Colonic mucosa (tissue), 4 donors: ENCODE results near the gene RGSL1. TPM values are rescaled to one million over a fixed set of nuclear protein-coding genes. Genes with fewer than 3 reads are reported as not detected.

ENCODE experiments used
- DNase-seq: peaks from one replicate; pipeline ENCODE4 v3.0.0-alpha.2; 2020
- H3K27ac ChIP-seq: fragments of 200-600 bp; one replicate; pipeline ENCODE4 v1.8.0; 2021
- H3K27me3 ChIP-seq: fragments of 200-600 bp; one replicate; pipeline ENCODE4 v1.8.0; 2021
- H3K36me3 ChIP-seq: fragments of 200-600 bp; one replicate; pipeline ENCODE4 v1.8.0; 2021
- H3K4me1 ChIP-seq: fragments of 200-600 bp; one replicate; pipeline ENCODE4 v1.8.0; 2021; ENCODE audit warnings: mild to moderate bottlenecking
- H3K4me3 ChIP-seq: fragments of 200-600 bp; one replicate; pipeline ENCODE4 v1.8.0; 2021
- H3K9ac ChIP-seq, 2 donors: one replicate each; pipeline ENCODE4 v1.7.0; 2013; ENCODE audit warnings: control low read depth in 2 of 2, low read depth in 2 of 2, low read length in 2 of 2
- H3K9me3 ChIP-seq: fragments of 200-600 bp; one replicate; pipeline ENCODE4 v1.8.0; 2021
- intact Hi-C: fragments of 100-400 bp; cut with DNase I; formaldehyde crosslinking; loops from one replicate; pipeline ENCODE4 v1.14.1; 2022
- total RNA-seq, 2 donors: library from RNA; stranded (reverse); fragmentation: NEBNext Ultra II Directional in 1 of 2; extraction: Animal tissue kit (Norgen Biotek cat#: 25700) in 1 of 2; gene quantifications; one replicate each; pipeline ENCODE4 v1.2.1, GENCODE V29; 2021
- TF ChIP-seq, protein P1 (sequence below): fragments of 200-600 bp; IDR thresholded peaks from one replicate; pipeline ENCODE4 v1.8.0; 2022; ENCODE audit warnings: antibody characterized with exemption, mild to moderate bottlenecking
- donor health status: healthy.
- donor health status: DM: no; HTN: no; CAD: no.
- donor health status: DM: no; HTN: no; CAD: no.

RGSL1 gene
- total RNA-seq, 2 donors from 2014 or later, result not detected

DNA sequence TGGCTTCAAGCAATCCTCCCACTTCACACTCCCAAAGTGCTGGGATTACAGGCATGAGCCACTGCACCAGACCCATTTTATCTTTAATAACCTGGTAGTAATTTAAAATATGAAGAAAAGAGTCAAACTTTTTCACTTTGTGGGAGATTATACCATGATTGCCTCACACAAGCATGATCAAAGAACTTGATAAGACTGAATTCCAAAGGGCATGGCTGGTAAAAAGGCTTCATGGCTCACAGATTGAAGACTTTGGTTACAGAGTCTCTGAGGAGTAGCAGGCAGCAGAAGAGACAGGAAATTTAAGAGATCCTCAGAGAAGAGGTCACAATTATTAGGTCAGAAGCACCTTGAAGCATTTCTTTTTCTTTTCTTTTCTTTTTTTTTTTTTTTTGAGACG, 16.4 kb upstream of the RGSL1 start:
- TF ChIP-seq, protein P1, sequence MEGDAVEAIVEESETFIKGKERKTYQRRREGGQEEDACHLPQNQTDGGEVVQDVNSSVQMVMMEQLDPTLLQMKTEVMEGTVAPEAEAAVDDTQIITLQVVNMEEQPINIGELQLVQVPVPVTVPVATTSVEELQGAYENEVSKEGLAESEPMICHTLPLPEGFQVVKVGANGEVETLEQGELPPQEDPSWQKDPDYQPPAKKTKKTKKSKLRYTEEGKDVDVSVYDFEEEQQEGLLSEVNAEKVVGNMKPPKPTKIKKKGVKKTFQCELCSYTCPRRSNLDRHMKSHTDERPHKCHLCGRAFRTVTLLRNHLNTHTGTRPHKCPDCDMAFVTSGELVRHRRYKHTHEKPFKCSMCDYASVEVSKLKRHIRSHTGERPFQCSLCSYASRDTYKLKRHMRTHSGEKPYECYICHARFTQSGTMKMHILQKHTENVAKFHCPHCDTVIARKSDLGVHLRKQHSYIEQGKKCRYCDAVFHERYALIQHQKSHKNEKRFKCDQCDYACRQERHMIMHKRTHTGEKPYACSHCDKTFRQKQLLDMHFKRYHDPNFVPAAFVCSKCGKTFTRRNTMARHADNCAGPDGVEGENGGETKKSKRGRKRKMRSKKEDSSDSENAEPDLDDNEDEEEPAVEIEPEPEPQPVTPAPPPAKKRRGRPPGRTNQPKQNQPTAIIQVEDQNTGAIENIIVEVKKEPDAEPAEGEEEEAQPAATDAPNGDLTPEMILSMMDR, result no peak
- intact Hi-C loops, result no loop called here
- no peak for DNase-seq
- H3K9me3 ChIP-seq, result no peaks in the 10 kb centered on the region
- no peaks in the 10 kb centered on the region for H3K36me3 ChIP-seq
- no peaks in the 10 kb centered on the region for H3K27me3 ChIP-seq
- H3K9ac ChIP-seq, result no peak overlapping the region
- H3K27ac ChIP-seq, result no peak overlapping the region
- H3K4me1 ChIP-seq, result no peaks in the 10 kb centered on the region
- H3K4me3 ChIP-seq, result no peak overlapping the region

DNA sequence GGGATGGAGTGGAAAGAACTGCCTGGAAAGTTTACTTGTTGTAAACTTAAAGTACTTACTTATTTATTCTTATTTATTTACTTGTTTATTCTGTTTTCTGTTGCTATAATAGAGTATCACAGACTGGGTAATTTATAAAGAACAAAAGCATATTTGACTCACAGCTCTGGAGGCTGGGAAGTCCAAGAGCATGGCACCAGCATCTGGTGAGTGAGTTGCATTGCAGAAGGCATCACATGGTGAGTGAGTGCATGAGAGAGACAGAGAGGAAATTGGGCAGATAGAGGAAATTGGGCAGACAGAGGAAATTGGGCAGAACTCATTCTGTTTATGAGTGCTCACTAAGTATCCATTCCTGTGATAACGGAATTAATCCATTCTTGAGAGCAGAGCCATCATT, 11.6 kb upstream of the RGSL1 start:
- H3K27ac ChIP-seq, result no peak overlapping the region
- intact Hi-C loops, result no loop called here
- no peak for DNase-seq
- TF ChIP-seq, protein P1, result no peak
- no peaks in the 10 kb centered on the region for H3K27me3 ChIP-seq
- no peaks in the 10 kb centered on the region for H3K36me3 ChIP-seq
- H3K4me1 ChIP-seq, result no peaks in the 10 kb centered on the region
- no peak overlapping the region for H3K9ac ChIP-seq
- no peak overlapping the region for H3K4me3 ChIP-seq
- no peaks in the 10 kb centered on the region for H3K9me3 ChIP-seq

DNA sequence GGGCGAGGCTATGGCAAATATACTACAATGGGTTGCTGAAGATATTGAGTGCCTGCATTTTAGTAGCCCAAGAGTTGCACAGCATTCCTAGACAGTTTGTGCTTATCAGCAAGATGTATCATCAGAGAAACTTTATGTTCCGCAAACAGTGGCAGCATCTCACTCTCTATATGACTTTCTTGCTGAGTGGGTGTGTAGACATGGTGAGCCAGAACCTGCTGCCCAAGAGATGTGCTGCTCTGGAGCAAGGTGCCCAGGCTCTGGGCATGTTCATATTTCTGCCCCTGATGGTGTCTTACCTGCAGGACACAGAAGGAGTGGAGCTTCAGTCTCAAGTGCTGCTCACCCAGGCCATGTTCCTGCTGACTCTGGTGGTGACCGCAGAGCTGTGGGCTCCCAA, 8.2 kb upstream of the RGSL1 start:
- Histone ChIP-seq H3K9ac (no peak overlapping the region), H3K27me3 (no peaks in the 10 kb centered on the region), H3K4me3 (no peak overlapping the region), H3K9me3 (no peaks in the 10 kb centered on the region), H3K4me1 (no peaks in the 10 kb centered on the region), H3K27ac (no peak overlapping the region), H3K36me3 (no peaks in the 10 kb centered on the region)
- DNase-seq, result no peak
- TF ChIP-seq, protein P1, result no peak
- intact Hi-C loops, result no loop called here

DNA sequence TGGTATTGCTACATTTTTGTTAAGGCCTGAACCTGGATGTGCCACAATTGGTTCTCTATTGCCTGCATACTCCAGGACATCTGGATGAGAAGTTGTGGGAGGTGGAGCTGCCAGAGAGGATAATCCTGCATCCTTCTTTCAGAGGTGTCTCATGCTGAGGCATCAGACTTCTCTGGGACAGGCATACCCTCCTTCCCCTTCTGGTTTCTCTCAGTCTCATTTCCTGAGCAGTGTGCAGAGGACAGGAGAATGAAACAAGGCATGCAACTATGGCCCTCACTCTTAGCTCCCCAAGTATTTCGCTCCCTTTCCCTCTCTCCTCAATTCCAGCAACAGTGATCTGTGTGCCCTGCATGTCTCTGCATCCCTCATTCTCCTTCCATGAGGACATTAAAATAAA, 7.6 kb upstream of the RGSL1 start:
- TF ChIP-seq, protein P1, result no peak
- Histone ChIP-seq H3K4me3 (no peak overlapping the region), H3K9ac (no peak overlapping the region), H3K9me3 (no peaks in the 10 kb centered on the region), H3K36me3 (no peaks in the 10 kb centered on the region), H3K27ac (no peak overlapping the region), H3K27me3 (no peaks in the 10 kb centered on the region), H3K4me1 (no peaks in the 10 kb centered on the region)
- intact Hi-C loops, result no loop called here
- DNase-seq, result no peak

DNA sequence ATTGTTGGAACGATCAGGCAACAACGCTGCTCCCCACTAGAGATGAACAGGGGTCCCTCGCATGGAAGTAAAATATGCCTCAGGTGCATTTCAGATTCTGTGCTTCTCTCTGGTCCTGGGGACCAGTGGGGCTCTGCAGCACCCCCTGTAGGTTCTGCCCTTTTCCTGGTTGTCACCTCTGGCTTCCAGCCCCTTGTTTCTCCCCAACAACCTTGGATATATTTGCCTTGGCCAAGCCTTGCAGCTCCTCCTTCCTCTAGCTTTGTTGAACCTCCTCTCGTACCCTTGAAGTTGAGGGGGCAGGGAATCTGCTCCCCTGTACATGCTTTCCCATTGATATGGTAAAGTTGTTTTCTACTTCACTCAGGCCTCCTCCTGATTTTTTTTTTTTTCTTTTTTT, 5.4 kb upstream of the RGSL1 start:
- Histone ChIP-seq H3K9me3 (no peaks in the 10 kb centered on the region), H3K9ac (no peak overlapping the region), H3K4me3 (no peak overlapping the region), H3K36me3 (no peaks in the 10 kb centered on the region), H3K27me3 (no peaks in the 10 kb centered on the region), H3K4me1 (no peaks in the 10 kb centered on the region), H3K27ac (no peak overlapping the region)
- TF ChIP-seq, protein P1, result no peak
- DNase-seq, result no peak
- intact Hi-C loops, result no loop called here
